ENCODE data around the gene PBX4.

PBX4 gene

GRCh38 chr19:19581391-19581790, 37.1 kb downstream of the PBX4 start:
- no peak for DNase-seq (ENCODE audit: low read depth, low spot score)
- Histone ChIP-seq H3K9me3 (ENCODE audit: insufficient read depth, low read length) (no peaks in the 10 kb centered on the region), H3K27me3 (ENCODE audit: insufficient read depth, insufficient read length) (no peaks in the 10 kb centered on the region), H3K9ac (ENCODE audit: insufficient read length, low read depth) (no peak overlapping the region), H3K4me1 (ENCODE audit: insufficient read depth, insufficient read length) (peaks cover 7% of the 10 kb centered on the region), H3K36me3 (ENCODE audit: insufficient read depth, insufficient read length, low read length) (peaks cover 24% of the 10 kb centered on the region), H3K4me3 (ENCODE audit: insufficient read length, low read depth) (no peak overlapping the region)
- TF ChIP-seq YY1 (IDR thresholded peaks at IDR 0.05; ENCODE audit: insufficient read depth, insufficient read length) (no peak), SUZ12 (IDR thresholded peaks at IDR 0.05; ENCODE audit: extremely low read depth, insufficient read depth, insufficient read length) (no peak), ZNF274 (IDR thresholded peaks at IDR 0.05; ENCODE audit: low read depth, low read length) (no peak)

- Histone ChIP-seq H3K4me1 (ENCODE audit: insufficient read depth, insufficient read length) (peaks cover 7% of the 10 kb centered on the region), H3K4me3 (ENCODE audit: insufficient read length, low read depth) (no peak overlapping the region), H3K36me3 (ENCODE audit: insufficient read depth, insufficient read length, low read length) (peaks cover 24% of the 10 kb centered on the region), H3K9me3 (ENCODE audit: insufficient read depth, low read length) (no peaks in the 10 kb centered on the region), H3K27me3 (ENCODE audit: insufficient read depth, insufficient read length) (no peaks in the 10 kb centered on the region), H3K9ac (ENCODE audit: insufficient read length, low read depth) (no peak overlapping the region)
- DNase-seq (ENCODE audit: low read depth, low spot score) = no peak
- TF ChIP-seq YY1 (IDR thresholded peaks at IDR 0.05; ENCODE audit: insufficient read depth, insufficient read length) = no peak
- TF ChIP-seq SUZ12 (IDR thresholded peaks at IDR 0.05; ENCODE audit: extremely low read depth, insufficient read depth, insufficient read length) = no peak
- no peak for TF ChIP-seq ZNF274 (IDR thresholded peaks at IDR 0.05; ENCODE audit: low read depth, low read length)
Measured at GRCh38 chr19:19580418-19580817, 38.1 kb downstream of the PBX4 start.

DNA sequence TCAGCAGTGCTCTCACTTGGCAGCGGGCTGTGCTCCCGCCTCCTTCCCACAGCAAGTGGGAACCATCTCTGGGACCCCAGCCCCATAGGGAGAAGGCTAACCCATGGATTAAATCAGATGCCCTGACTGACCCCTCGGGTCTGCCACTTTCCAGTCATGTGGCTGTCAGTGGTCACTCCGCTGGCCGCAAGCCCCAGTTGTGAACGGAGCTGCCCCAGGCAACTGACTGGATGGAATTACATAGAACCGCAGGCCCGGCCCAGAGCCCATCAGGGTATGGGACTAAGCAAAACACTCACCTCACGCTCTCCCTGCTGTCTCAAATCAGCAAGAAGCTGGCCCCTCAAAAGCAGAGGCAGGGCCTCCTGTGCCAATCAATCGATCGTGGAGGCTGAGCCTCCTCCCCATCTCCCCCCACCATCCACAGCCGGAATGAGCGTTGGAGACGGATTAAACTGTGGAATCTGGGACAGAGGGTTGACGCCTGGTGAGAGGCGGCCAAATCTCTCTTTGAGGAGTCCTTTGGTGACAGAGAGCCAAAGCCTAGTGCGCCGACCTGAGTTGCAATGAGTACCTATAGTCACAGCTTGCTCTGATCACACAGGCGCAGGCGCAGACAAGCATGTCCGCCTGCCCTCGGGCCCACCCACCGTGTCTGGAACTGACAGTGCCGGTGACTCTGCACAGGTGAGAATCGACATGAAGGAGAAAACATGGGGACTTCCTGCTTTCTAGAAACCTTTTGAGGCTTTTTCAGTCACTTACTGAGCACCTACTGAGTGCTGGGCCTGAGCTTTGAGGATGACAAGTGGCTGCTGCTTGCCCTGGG, 38.7 kb downstream of the PBX4 start:
- Histone ChIP-seq H3K9ac (ENCODE audit: insufficient read length, low read depth) (no peak overlapping the region), H3K4me3 (ENCODE audit: insufficient read length, low read depth) (no peak overlapping the region), H3K4me1 (ENCODE audit: insufficient read depth, insufficient read length) (peaks cover 7% of the 10 kb centered on the region), H3K9me3 (ENCODE audit: insufficient read depth, low read length) (no peaks in the 10 kb centered on the region), H3K27me3 (ENCODE audit: insufficient read depth, insufficient read length) (no peaks in the 10 kb centered on the region), H3K36me3 (ENCODE audit: insufficient read depth, insufficient read length, low read length) (peaks cover 19% of the 10 kb centered on the region)
- TF ChIP-seq SUZ12 (IDR thresholded peaks at IDR 0.05; ENCODE audit: extremely low read depth, insufficient read depth, insufficient read length) = no peak
- no peak for TF ChIP-seq YY1 (IDR thresholded peaks at IDR 0.05; ENCODE audit: insufficient read depth, insufficient read length)
- TF ChIP-seq ZNF274 (IDR thresholded peaks at IDR 0.05; ENCODE audit: low read depth, low read length) = no peak
- DNase-seq (ENCODE audit: low read depth, low spot score) = no peak

DNA sequence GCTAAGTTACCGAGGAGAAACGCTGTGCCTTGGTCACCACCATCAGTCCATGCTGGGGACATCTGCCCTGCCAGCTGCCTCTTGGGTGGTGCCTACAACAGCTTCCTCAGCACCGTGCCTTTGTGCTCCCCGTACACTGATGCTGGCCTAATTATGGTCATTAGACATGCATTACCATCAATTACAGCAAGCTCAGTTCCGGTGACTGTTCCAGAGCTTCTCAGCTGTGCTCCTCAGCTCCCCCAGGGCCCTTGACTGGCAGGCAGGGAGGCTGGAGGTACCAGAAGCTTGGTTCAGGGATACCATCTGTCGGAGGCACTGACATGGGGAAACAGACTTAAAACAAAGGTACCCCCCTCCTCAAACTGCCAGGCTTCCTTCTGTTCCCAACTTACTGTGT, 40.2 kb downstream of the PBX4 start:
- Histone ChIP-seq H3K27me3 (ENCODE audit: insufficient read depth, insufficient read length) (no peaks in the 10 kb centered on the region), H3K9ac (ENCODE audit: insufficient read length, low read depth) (no peak overlapping the region), H3K4me3 (ENCODE audit: insufficient read length, low read depth) (no peak overlapping the region), H3K4me1 (ENCODE audit: insufficient read depth, insufficient read length) (peaks cover 7% of the 10 kb centered on the region), H3K36me3 (ENCODE audit: insufficient read depth, insufficient read length, low read length) (peaks cover 18% of the 10 kb centered on the region), H3K9me3 (ENCODE audit: insufficient read depth, low read length) (no peaks in the 10 kb centered on the region)
- no peak for DNase-seq (ENCODE audit: low read depth, low spot score)
- TF ChIP-seq SUZ12 (IDR thresholded peaks at IDR 0.05; ENCODE audit: extremely low read depth, insufficient read depth, insufficient read length) = no peak
- no peak for TF ChIP-seq ZNF274 (IDR thresholded peaks at IDR 0.05; ENCODE audit: low read depth, low read length)

DNA sequence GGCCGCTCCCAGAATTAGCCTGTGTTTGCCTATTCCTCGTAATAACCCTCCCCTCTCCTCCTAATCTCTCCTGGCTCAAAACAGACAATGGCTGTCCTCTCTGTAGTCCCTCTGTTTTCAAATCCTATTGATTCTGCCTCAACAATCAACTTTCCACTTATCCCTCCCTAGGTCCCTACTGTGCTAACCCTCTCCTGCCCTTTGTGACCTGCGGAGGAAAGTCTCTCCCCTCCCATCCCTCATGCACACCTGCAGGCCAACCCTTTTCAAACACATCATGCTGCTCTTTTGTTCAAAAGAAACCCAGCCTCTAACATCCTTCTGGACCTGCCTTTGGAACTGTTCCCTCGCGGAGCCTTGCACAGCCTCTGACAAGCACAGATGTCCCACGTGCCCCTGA, 43.1 kb downstream of the PBX4 start:
- peaks cover 19% of the 10 kb centered on the region for H3K36me3 ChIP-seq (ENCODE audit: insufficient read depth, insufficient read length, low read length)
- no peak overlapping the region for H3K4me3 ChIP-seq (ENCODE audit: insufficient read length, low read depth)
- H3K9me3 ChIP-seq (ENCODE audit: insufficient read depth, low read length) = no peaks in the 10 kb centered on the region
- H3K9ac ChIP-seq (ENCODE audit: insufficient read length, low read depth) = no peak overlapping the region
- TF ChIP-seq SUZ12 (IDR thresholded peaks at IDR 0.05; ENCODE audit: extremely low read depth, insufficient read depth, insufficient read length) = no peak
- TF ChIP-seq ZNF274 (IDR thresholded peaks at IDR 0.05; ENCODE audit: low read depth, low read length) = no peak
- no peak for TF ChIP-seq YY1 (IDR thresholded peaks at IDR 0.05; ENCODE audit: insufficient read depth, insufficient read length)
- no peak for DNase-seq (ENCODE audit: low read depth, low spot score)
- no peaks in the 10 kb centered on the region for H3K27me3 ChIP-seq (ENCODE audit: insufficient read depth, insufficient read length)
- peaks cover 8% of the 10 kb centered on the region for H3K4me1 ChIP-seq (ENCODE audit: insufficient read depth, insufficient read length)

- Histone ChIP-seq H3K36me3 (ENCODE audit: insufficient read depth, insufficient read length, low read length) (peaks cover 44% of the 10 kb centered on the region), H3K4me1 (ENCODE audit: insufficient read depth, insufficient read length) (peaks cover 5% of the 10 kb centered on the region), H3K9ac (ENCODE audit: insufficient read length, low read depth) (no peak overlapping the region), H3K9me3 (ENCODE audit: insufficient read depth, low read length) (no peaks in the 10 kb centered on the region), H3K4me3 (ENCODE audit: insufficient read length, low read depth) (no peak overlapping the region), H3K27me3 (ENCODE audit: insufficient read depth, insufficient read length) (no peaks in the 10 kb centered on the region)
- no peak for DNase-seq (ENCODE audit: low read depth, low spot score)
- no peak for TF ChIP-seq YY1 (IDR thresholded peaks at IDR 0.05; ENCODE audit: insufficient read depth, insufficient read length)
- no peak for TF ChIP-seq SUZ12 (IDR thresholded peaks at IDR 0.05; ENCODE audit: extremely low read depth, insufficient read depth, insufficient read length)
- TF ChIP-seq ZNF274 (IDR thresholded peaks at IDR 0.05; ENCODE audit: low read depth, low read length) = no peak
Measured at GRCh38 chr19:19571071-19571786, 47.3 kb downstream of the PBX4 start.

DNA sequence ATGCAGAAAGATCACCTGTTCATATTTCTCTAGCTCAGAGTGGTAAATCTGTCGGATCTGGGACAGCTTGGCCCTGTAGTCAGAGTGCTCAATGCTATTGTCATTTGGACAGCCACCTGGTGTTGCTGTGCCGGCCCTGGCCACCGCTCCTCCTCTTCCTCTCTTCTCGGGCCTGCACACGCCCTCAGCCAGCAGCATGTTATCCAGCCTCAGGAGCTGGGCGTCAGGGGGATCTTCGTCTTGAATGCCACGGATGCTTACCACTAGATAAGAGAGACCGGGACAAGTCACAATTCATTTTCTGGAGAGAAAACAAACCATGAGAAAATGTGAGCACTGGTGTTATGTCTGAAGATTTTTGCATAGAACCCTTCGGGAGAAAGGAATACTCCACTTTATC, 47.9 kb downstream of the PBX4 start:
- peaks cover 5% of the 10 kb centered on the region for H3K4me1 ChIP-seq (ENCODE audit: insufficient read depth, insufficient read length)
- peaks cover 49% of the 10 kb centered on the region for H3K36me3 ChIP-seq (ENCODE audit: insufficient read depth, insufficient read length, low read length)
- no peaks in the 10 kb centered on the region for H3K27me3 ChIP-seq (ENCODE audit: insufficient read depth, insufficient read length)
- no peak overlapping the region for H3K9ac ChIP-seq (ENCODE audit: insufficient read length, low read depth)
- no peak overlapping the region for H3K4me3 ChIP-seq (ENCODE audit: insufficient read length, low read depth)
- no peak for DNase-seq (ENCODE audit: low read depth, low spot score)
- no peaks in the 10 kb centered on the region for H3K9me3 ChIP-seq (ENCODE audit: insufficient read depth, low read length)
- TF ChIP-seq ZNF274 (IDR thresholded peaks at IDR 0.05; ENCODE audit: low read depth, low read length) (no peak), YY1 (IDR thresholded peaks at IDR 0.05; ENCODE audit: insufficient read depth, insufficient read length) (no peak), SUZ12 (IDR thresholded peaks at IDR 0.05; ENCODE audit: extremely low read depth, insufficient read depth, insufficient read length) (no peak)

Data from NT2/D1 (cell line).